Measurements from ENCODE around the gene CMPK1.

DNA sequence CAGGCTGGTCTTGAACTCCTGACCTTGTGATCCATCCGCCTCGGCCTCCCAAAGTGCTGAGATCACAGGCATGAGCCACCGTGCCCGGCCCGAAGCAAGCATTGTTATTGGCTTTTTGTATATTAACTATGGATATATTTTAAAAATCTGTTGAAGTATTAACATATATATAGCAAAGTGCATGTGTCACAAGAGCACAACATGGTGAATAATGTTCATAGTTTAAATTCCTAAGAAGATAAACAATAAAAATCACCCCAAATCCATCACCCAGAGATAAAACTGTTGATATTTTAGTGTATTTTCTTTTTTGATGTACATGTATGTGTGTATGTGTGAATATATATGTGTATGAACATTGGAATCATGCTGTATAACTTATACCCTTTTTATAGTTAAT lies 73.4 kb downstream of the CMPK1 start:
- TF ChIP-seq CTCF (conservative IDR thresholded peaks at IDR 0.05; ENCODE audit: low read length) (no peak), EZH2phosphoT487 (IDR thresholded peaks at IDR 0.05; ENCODE audit: borderline replicate concordance) (no peak)

Data from Loucy (cell line).